ENCODE measurements around the gene DGKQ. TPM values are rescaled to one million over a fixed set of nuclear protein-coding genes. Genes with fewer than 3 reads are reported as not detected.

Gene DGKQ
- total RNA-seq, 1 experiment from 2014 or later: 12.4 TPM

GRCh38 chr4:913280-913618 is 60.1 kb downstream of the DGKQ start:
- H3K9me3 ChIP-seq (ENCODE audit: control insufficient read depth, low read depth, low read length): no peaks in the 10 kb centered on the region
- Mint-ChIP-seq H3K36me3 (ENCODE audit: insufficient read depth in 1 of 3, low read depth in 3 of 3) (peaks cover 5 to 25% (median 25%) of the 10 kb centered on the region in 3 experiments; a peak in 5 of 7 replicates), H3K27ac (no peak overlapping the region; a peak in 1 of 7 replicates), H3K4me3 (no peak overlapping the region), H3K27me3 (ENCODE audit: low read depth) (no peaks in the 10 kb centered on the region; the same call in 1 of the 2 replicates), H3K4me1 (peaks cover 6 to 7% of the 10 kb centered on the region in 2 experiments), H3K9me3 (no peaks in the 10 kb centered on the region)
- no peak overlapping the region for H3K56ac ChIP-seq (ENCODE audit: insufficient read length, low read depth, low read length)
- no peak overlapping the region for H3T11ph ChIP-seq (ENCODE audit: low read length)
- H3K14ac ChIP-seq (ENCODE audit: insufficient read depth, low read length): no peak overlapping the region
- no peaks in the 10 kb centered on the region for H3K27me3 ChIP-seq (ENCODE audit: insufficient read depth, low read length)
- H3K18ac ChIP-seq (ENCODE audit: insufficient read length, low read depth, low read length): no peak overlapping the region
- peaks cover 6% of the 10 kb centered on the region; the same call in 1 of the 2 replicates for H3K79me2 ChIP-seq (ENCODE audit: insufficient read depth, low read length)
- H4K5ac ChIP-seq (ENCODE audit: insufficient read length, low read depth, low read length): no peak overlapping the region
- H3K4me2 ChIP-seq (ENCODE audit: insufficient read depth, insufficient read length, low read length): no peak overlapping the region
- H3K4me1 ChIP-seq (ENCODE audit: insufficient read depth, low read length): no peaks in the 10 kb centered on the region
- no peak overlapping the region for H2AFZ ChIP-seq (ENCODE audit: low read length)
- H2BK12ac ChIP-seq (ENCODE audit: insufficient read length, low read depth, low read length): no peak overlapping the region
- WGBS (ENCODE audit: extremely low coverage, insufficient read length, low lambda C conversion rate): no CpG with 5 or more reads among the region's 4 CpGs
- no peak overlapping the region for H3K9ac ChIP-seq (ENCODE audit: extremely low read depth, insufficient read length, low read length)
- no peak overlapping the region for H4K8ac ChIP-seq (replicated peaks; ENCODE audit: insufficient read length, low read depth, low read length)
- no peak overlapping the region for H2BK5ac ChIP-seq (ENCODE audit: insufficient read length, low read length)
- no peak overlapping the region for H3K4ac ChIP-seq (ENCODE audit: low read depth, low read length)
- no peak overlapping the region for H3K27ac ChIP-seq (ENCODE audit: insufficient read length, low read depth, low read length)
- H4K20me1 ChIP-seq (ENCODE audit: control insufficient read depth, insufficient read depth, insufficient read length): no peaks in the 10 kb centered on the region
- no peak overlapping the region for H4K91ac ChIP-seq (ENCODE audit: insufficient read length, low read depth, low read length)
- DNase-seq: no peak
- no peak overlapping the region for H3K23ac ChIP-seq (ENCODE audit: insufficient read length, low read depth, low read length)
- H2AK5ac ChIP-seq (ENCODE audit: insufficient read length, low read length): no peak overlapping the region
- no peak overlapping the region for H2BK20ac ChIP-seq (ENCODE audit: low read depth, low read length, poor library complexity, severe bottlenecking)
- TF ChIP-seq, protein P1, sequence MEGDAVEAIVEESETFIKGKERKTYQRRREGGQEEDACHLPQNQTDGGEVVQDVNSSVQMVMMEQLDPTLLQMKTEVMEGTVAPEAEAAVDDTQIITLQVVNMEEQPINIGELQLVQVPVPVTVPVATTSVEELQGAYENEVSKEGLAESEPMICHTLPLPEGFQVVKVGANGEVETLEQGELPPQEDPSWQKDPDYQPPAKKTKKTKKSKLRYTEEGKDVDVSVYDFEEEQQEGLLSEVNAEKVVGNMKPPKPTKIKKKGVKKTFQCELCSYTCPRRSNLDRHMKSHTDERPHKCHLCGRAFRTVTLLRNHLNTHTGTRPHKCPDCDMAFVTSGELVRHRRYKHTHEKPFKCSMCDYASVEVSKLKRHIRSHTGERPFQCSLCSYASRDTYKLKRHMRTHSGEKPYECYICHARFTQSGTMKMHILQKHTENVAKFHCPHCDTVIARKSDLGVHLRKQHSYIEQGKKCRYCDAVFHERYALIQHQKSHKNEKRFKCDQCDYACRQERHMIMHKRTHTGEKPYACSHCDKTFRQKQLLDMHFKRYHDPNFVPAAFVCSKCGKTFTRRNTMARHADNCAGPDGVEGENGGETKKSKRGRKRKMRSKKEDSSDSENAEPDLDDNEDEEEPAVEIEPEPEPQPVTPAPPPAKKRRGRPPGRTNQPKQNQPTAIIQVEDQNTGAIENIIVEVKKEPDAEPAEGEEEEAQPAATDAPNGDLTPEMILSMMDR (conservative IDR thresholded peaks at IDR 0.05): no peak
- no peaks in the 10 kb centered on the region for H3K23me2 ChIP-seq (ENCODE audit: insufficient read length, low read depth, low read length, poor library complexity, severe bottlenecking)
- peaks cover 9% of the 10 kb centered on the region for H3K79me1 ChIP-seq (ENCODE audit: insufficient read depth, low read depth, low read length, poor library complexity, severe bottlenecking)
- no peak overlapping the region for H2BK120ac ChIP-seq (ENCODE audit: low read depth, low read length, poor library complexity, severe bottlenecking)
- H2BK15ac ChIP-seq (ENCODE audit: low read depth, low read length): no peak overlapping the region

Data from H9 (cell line).